Prostate gland (tissue), 2 donors: Measurements from ENCODE around the gene HOXD4. TPM values are rescaled to one million over a fixed set of nuclear protein-coding genes. Genes with fewer than 3 reads are reported as not detected.

Source experiments
- DNase-seq: peaks from one replicate; pipeline ENCODE4 v3.0.0-alpha.2; 2019; ENCODE audit warnings: low spot score
- H3K27ac ChIP-seq, 2 donors: fragments of 200-600 bp; sonication (generic); 2 replicates each; pipeline ENCODE4 v1.5.1; 2017 to 2019
- H3K27me3 ChIP-seq: fragments of 200-600 bp; sonication (generic); replicated peaks from 2 replicates; pipeline ENCODE4 v1.5.1; 2019; ENCODE audit not compliant: insufficient read depth
- H3K36me3 ChIP-seq, 2 donors: fragments of 200-600 bp; sonication (generic); 1 replicate in 1 of 2; 2 replicates in 1 of 2; pipeline versions ENCODE4 v1.5.1 to v1.8.1; 2017 to 2019
- H3K4me1 ChIP-seq: fragments of 200-600 bp; sonication (generic); replicated peaks from 2 replicates; pipeline ENCODE4 v1.5.1; 2019
- H3K4me3 ChIP-seq, 2 donors: fragments of 200-600 bp; sonication (generic); 2 replicates each; pipeline ENCODE4 v1.5.1; 2017 to 2019
- H3K9me3 ChIP-seq: fragments of 200-600 bp; sonication (generic); 2 replicates; pipeline ENCODE4 v1.5.1; 2017
- CTCF ChIP-seq, 4 experiments: fragments of 200-600 bp in 2 of 4; fragments of 450-650 bp in 2 of 4; sonication (generic) in 2 of 4; IDR thresholded peaks; 1 replicate in 3 of 4; 2 replicates in 1 of 4; pipeline ENCODE4 v1.5.1; 2016 to 2019; ENCODE audit warnings: antibody characterized with exemption in 4 of 4, mild to moderate bottlenecking in 2 of 4, moderate library complexity in 2 of 4
- POLR2A ChIP-seq: fragments of 450-650 bp; IDR thresholded peaks from one replicate; pipeline ENCODE4 v1.6.1; 2016; ENCODE audit warnings: antibody characterized with exemption, mild to moderate bottlenecking
- POLR2AphosphoS5 ChIP-seq: sonication (generic); formaldehyde crosslinking; IDR thresholded peaks from one replicate; pipeline ENCODE4 v1.6.1; 2017; ENCODE audit warnings: antibody characterized with exemption
- WGBS: methylation state at CpG from one replicate; pipeline ENCODE4 v1.1.5; 2018; 5-methylcytosine and 5-hydroxymethylcytosine counted together
- intact Hi-C: fragments of 100-400 bp; cut with DNase I; formaldehyde crosslinking; loops from one replicate; pipeline ENCODE4 v1.14.2; 2022
- total RNA-seq, 2 donors: library from RNA; depleted of rRNA; stranded (reverse); fragments of >200 nt; gene quantifications; one replicate each; pipeline ENCODE4 v1.1.0, GENCODE V29; 2016

Gene HOXD4
- total RNA-seq, 2 donors from 2014 or later = 1.2 to 6.7 TPM

- H3K4me1 ChIP-seq = no peaks in the 10 kb centered on the region
- intact Hi-C loops = no loop called here
Observed at GRCh38 chr2:176158855-176159662, 7.7 kb downstream of the HOXD4 start.

GRCh38 chr2:176159663-176160250, 8.4 kb downstream of the HOXD4 start:
- Histone ChIP-seq H3K9me3 (no peaks in the 10 kb centered on the region), H3K36me3 (no peaks in the 10 kb centered on the region), H3K4me1 (no peaks in the 10 kb centered on the region), H3K27ac (no peak overlapping the region), H3K4me3 (no peak overlapping the region), H3K27me3 (peaks cover 68% of the 10 kb centered on the region)
- intact Hi-C loops = no loop called here
- TF ChIP-seq POLR2A (no peak), CTCF (IDR thresholded peaks at IDR 0.05) (no peak), POLR2AphosphoS5 (no peak)
- 19% methylated on average over 44 of the region's 44 CpGs for WGBS
- no peak for DNase-seq

More at GRCh38 chr2:176158855-176159662, 7.7 kb downstream of the HOXD4 start:
- no peak for TF ChIP-seq POLR2A
- no peak for TF ChIP-seq POLR2AphosphoS5
- no peak for TF ChIP-seq CTCF (IDR thresholded peaks at IDR 0.05)
- 11% methylated on average over 38 of the region's 39 CpGs for WGBS
- H3K36me3 ChIP-seq = no peaks in the 10 kb centered on the region
- no peak overlapping the region for H3K27ac ChIP-seq
- no peak for DNase-seq
- no peak overlapping the region for H3K4me3 ChIP-seq
- H3K27me3 ChIP-seq = peaks cover 63% of the 10 kb centered on the region
- H3K9me3 ChIP-seq = no peaks in the 10 kb centered on the region

GRCh38 chr2:176160251-176160985, 9.1 kb downstream of the HOXD4 start:
- H3K27me3 ChIP-seq = peaks cover 73% of the 10 kb centered on the region
- H3K27ac ChIP-seq = no peak overlapping the region
- no peaks in the 10 kb centered on the region for H3K4me1 ChIP-seq
- H3K9me3 ChIP-seq = no peaks in the 10 kb centered on the region
- H3K36me3 ChIP-seq = no peaks in the 10 kb centered on the region
- 9% methylated on average over 47 of the region's 50 CpGs for WGBS
- intact Hi-C loops = no loop called here
- no peak for TF ChIP-seq CTCF (IDR thresholded peaks at IDR 0.05)
- TF ChIP-seq POLR2AphosphoS5 = no peak
- no peak for TF ChIP-seq POLR2A
- no peak for DNase-seq
- no peak overlapping the region for H3K4me3 ChIP-seq

GRCh38 chr2:176160986-176161824, 9.9 kb downstream of the HOXD4 start:
- 33% methylated on average over 22 of the region's 22 CpGs for WGBS
- no peaks in the 10 kb centered on the region for H3K4me1 ChIP-seq
- DNase-seq = no peak
- TF ChIP-seq POLR2AphosphoS5 (no peak), POLR2A (no peak), CTCF (IDR thresholded peaks at IDR 0.05) (no peak)
- H3K27me3 ChIP-seq = peaks cover 73% of the 10 kb centered on the region
- no peaks in the 10 kb centered on the region for H3K36me3 ChIP-seq
- intact Hi-C loops = no loop called here
- no peaks in the 10 kb centered on the region for H3K9me3 ChIP-seq
- no peak overlapping the region for H3K4me3 ChIP-seq
- no peak overlapping the region for H3K27ac ChIP-seq
